Endothelial cell (in vitro differentiated cells): Measurements from ENCODE around the gene CSRP3. TPM values are rescaled to one million over a fixed set of nuclear protein-coding genes. Genes with fewer than 3 reads are reported as not detected.
"Not testable (repeated sequence)": the region's sequence is repeated elsewhere in the genome, so short reads cannot be mapped to it uniquely, and the experiment has no call there.

Experiments used
- DNase-seq: peaks from one replicate; pipeline ENCODE4 v3.0.0; 2021; ENCODE audit warnings: low spot score
- H3K27ac Mint-ChIP-seq: one replicate; pipeline ENCODE4 v1.8.0; 2021; ENCODE audit warnings: mixed read lengths, inconsistent platforms; ENCODE audit not compliant: unreplicated experiment
- H3K27me3 Mint-ChIP-seq: one replicate; pipeline ENCODE4 v1.8.0; 2021; ENCODE audit warnings: mild to moderate bottlenecking, moderate library complexity, mixed read lengths, inconsistent platforms; ENCODE audit not compliant: unreplicated experiment
- H3K36me3 Mint-ChIP-seq: one replicate; pipeline ENCODE4 v1.8.0; 2021; ENCODE audit warnings: mild to moderate bottlenecking, low read depth, mixed read lengths, inconsistent platforms; ENCODE audit not compliant: unreplicated experiment
- H3K4me1 Mint-ChIP-seq: one replicate; pipeline ENCODE4 v1.8.0; 2021; ENCODE audit warnings: mild to moderate bottlenecking, mixed read lengths, inconsistent platforms; ENCODE audit not compliant: unreplicated experiment
- H3K4me3 Mint-ChIP-seq: one replicate; pipeline ENCODE4 v1.8.0; 2021; ENCODE audit warnings: mild to moderate bottlenecking, mixed read lengths, inconsistent platforms; ENCODE audit not compliant: unreplicated experiment
- H3K9me3 Mint-ChIP-seq: one replicate; pipeline ENCODE4 v1.8.0; 2021; ENCODE audit warnings: mixed read lengths, inconsistent platforms; ENCODE audit not compliant: unreplicated experiment
- total RNA-seq: library from RNA; stranded (reverse); fragmentation: NEBNext Ultra II Directional; extraction: Animal tissue kit (Norgen Biotek cat#: 25700); gene quantifications from one replicate; pipeline ENCODE4 v1.2.1, GENCODE V29; 2021; ENCODE audit not compliant: unreplicated experiment
- TF ChIP-seq, protein P1 (sequence below): fragments of 200-600 bp; sonication (generic); IDR thresholded peaks from one replicate; pipeline ENCODE4 v1.5.0; 2021; ENCODE audit warnings: antibody characterized with exemption; ENCODE audit not compliant: unreplicated experiment

Gene CSRP3
- total RNA-seq, 1 donor from 2014 or later, result not detected

DNA sequence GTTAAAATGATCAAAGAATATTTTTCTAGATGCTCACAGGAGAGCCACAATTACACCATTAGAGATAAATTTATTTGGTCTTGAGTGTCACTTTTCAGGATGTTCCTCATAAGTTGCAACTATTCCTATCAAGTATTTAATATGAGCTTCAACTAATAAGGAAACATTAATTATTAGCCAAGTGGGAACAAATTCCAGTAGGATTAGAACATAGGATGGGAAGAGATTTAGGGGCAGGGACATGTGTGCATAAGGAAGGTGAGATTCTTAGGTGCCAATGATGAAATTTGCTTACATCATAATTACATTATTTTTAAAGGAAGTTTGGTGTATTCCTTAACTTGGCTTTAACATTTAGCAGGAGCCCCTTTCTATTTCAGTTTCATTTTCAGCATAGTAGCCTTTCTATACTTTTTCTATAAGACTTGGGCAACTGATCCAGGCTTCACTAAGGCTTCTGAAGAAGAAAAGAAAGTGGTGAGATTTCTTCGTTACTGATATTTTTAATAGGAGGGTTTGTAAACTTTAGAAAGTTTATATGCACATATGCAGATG is 38.8 kb downstream of the CSRP3 start:
- Mint-ChIP-seq H3K9me3 (no peaks in the 10 kb centered on the region), H3K27me3 (no peaks in the 10 kb centered on the region), H3K4me3 (no peak overlapping the region), H3K4me1 (no peaks in the 10 kb centered on the region), H3K27ac (no peak overlapping the region), H3K36me3 (peaks cover 5% of the 10 kb centered on the region)
- TF ChIP-seq, protein P1, sequence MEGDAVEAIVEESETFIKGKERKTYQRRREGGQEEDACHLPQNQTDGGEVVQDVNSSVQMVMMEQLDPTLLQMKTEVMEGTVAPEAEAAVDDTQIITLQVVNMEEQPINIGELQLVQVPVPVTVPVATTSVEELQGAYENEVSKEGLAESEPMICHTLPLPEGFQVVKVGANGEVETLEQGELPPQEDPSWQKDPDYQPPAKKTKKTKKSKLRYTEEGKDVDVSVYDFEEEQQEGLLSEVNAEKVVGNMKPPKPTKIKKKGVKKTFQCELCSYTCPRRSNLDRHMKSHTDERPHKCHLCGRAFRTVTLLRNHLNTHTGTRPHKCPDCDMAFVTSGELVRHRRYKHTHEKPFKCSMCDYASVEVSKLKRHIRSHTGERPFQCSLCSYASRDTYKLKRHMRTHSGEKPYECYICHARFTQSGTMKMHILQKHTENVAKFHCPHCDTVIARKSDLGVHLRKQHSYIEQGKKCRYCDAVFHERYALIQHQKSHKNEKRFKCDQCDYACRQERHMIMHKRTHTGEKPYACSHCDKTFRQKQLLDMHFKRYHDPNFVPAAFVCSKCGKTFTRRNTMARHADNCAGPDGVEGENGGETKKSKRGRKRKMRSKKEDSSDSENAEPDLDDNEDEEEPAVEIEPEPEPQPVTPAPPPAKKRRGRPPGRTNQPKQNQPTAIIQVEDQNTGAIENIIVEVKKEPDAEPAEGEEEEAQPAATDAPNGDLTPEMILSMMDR, result no peak
- DNase-seq, result no peak

DNA sequence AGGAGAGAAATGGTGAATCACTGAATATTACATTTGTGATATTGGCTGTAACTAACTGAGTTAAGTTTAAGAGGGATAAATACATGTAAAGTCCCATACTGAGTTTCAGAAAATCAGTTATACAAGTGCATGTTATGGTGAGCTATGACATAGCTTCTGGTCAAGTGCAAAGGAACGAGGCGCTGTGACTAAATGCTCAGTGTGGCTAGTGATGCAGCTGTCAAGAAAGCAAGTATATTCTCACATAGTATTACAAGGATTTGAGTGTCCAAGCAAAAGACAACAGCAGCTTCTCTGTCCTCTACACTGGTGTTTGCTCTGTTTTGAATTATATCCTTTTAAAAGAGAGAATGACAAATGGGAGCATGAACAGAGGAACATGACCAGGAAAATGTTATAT is 40.1 kb downstream of the CSRP3 start:
- H3K9me3 Mint-ChIP-seq, result no peaks in the 10 kb centered on the region
- no peak overlapping the region for H3K27ac Mint-ChIP-seq
- no peaks in the 10 kb centered on the region for H3K4me1 Mint-ChIP-seq
- no peaks in the 10 kb centered on the region for H3K27me3 Mint-ChIP-seq
- no peaks in the 10 kb centered on the region for H3K36me3 Mint-ChIP-seq
- H3K4me3 Mint-ChIP-seq, result no peak overlapping the region
- TF ChIP-seq, protein P1, result no peak
- no peak for DNase-seq

DNA sequence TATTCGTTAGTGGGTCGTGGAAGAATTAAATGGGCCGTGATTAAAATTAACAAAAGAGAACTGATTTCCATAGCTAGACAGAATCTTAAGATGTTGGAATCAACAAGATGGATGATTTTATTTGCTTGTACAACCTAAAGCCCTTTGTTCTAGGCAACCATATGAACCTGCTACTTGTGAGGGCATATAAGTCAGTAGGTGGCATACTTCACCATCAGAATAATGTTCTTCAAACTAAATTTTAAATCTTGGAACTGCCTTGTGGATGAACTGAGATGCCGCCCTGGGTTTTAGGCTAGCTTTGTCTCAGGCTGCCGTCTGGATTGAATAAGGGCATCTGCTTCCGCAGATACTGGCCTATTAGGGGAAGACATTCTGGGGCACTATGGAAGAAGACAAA is 40.9 kb downstream of the CSRP3 start:
- no peak for DNase-seq
- H3K27ac Mint-ChIP-seq, result no peak overlapping the region

DNA sequence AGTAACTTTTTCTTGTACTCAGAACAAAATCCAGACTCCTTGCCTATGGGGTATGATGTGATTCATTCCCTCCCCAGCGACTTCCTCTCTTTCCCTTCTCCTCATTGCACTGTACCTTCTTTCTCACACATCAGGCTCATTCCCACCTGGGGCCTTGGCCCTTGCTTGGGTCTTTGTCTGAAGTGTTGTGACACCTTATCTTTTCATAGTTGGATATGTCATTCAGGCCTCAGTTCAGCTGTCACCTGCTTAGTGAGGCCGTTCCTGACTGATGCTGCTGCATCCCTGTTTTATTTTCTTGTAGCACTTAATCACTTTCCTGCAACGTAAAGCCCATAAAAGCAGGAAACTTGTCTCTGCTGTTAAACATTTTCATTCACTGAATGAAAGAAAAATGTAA is 44.9 kb downstream of the CSRP3 start:
- Mint-ChIP-seq H3K27ac (no peak overlapping the region), H3K4me3 (no peak overlapping the region), H3K4me1 (no peaks in the 10 kb centered on the region), H3K36me3 (no peaks in the 10 kb centered on the region), H3K27me3 (peaks cover 2% of the 10 kb centered on the region), H3K9me3 (no peaks in the 10 kb centered on the region)
- DNase-seq, result no peak
- TF ChIP-seq, protein P1, result no peak

More for the DNA sequence above, 40.9 kb downstream of the CSRP3 start:
- H3K4me1 Mint-ChIP-seq, result no peaks in the 10 kb centered on the region
- H3K27me3 Mint-ChIP-seq, result peaks cover 2% of the 10 kb centered on the region
- TF ChIP-seq, protein P1, result no peak
- no peak overlapping the region for H3K4me3 Mint-ChIP-seq
- H3K9me3 Mint-ChIP-seq, result no peaks in the 10 kb centered on the region
- no peaks in the 10 kb centered on the region for H3K36me3 Mint-ChIP-seq

DNA sequence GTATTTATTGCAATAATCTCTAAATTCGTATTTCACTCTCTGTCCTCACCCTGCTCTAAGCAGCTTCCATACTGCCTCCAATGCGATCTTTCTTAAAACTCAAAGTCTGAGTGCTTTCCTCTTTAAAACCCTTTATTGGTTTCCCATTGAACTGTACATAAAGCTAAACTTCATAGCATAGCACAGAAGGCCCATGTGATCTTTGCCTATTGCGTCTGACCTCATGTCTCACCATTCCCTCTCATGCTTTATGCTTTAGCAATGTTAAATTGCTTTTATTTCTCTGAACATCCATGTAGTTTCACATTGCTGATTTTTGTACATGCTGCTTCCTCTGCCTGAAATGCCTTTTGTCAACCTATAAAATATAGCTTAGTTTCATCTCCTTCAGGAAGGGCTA is 56.5 kb downstream of the CSRP3 start:
- Mint-ChIP-seq H3K27ac (no peak overlapping the region), H3K4me1 (no peaks in the 10 kb centered on the region), H3K27me3 (no peaks in the 10 kb centered on the region), H3K9me3 (no peaks in the 10 kb centered on the region), H3K4me3 (no peak overlapping the region), H3K36me3 (no peaks in the 10 kb centered on the region)
- no peak for DNase-seq
- TF ChIP-seq, protein P1, result no peak

DNA sequence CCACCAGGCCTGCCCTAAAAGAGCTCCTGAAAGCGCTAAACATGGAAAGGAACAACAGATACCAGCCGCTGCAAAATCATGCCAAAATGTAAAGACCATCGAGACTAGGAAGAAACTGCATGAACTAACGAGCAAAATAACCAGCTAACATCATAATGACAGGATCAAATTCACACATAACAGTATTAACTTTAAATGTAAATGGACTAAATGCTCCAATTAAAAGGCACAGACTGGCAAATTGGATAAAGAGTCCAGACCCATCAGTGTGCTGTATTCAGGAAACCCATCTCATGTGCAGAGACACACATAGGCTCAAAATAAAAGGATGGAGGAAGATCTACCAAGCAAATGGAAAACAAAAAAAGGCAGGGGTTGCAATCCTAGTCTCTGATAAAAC is 64.9 kb downstream of the CSRP3 start:
- H3K9me3 Mint-ChIP-seq, result peaks cover 13% of the 10 kb centered on the region

More for the DNA sequence above, 64.9 kb downstream of the CSRP3 start:
- not testable (repeated sequence) for H3K27me3 Mint-ChIP-seq, DNase-seq, H3K27ac Mint-ChIP-seq, H3K4me1 Mint-ChIP-seq, H3K4me3 Mint-ChIP-seq
- peaks cover 25% of the 10 kb centered on the region for H3K36me3 Mint-ChIP-seq
